Right lung (tissue), 5 donors: ENCODE measurements around the gene TEX36. TPM values are rescaled to one million over a fixed set of nuclear protein-coding genes. Genes with fewer than 3 reads are reported as not detected.
A peak's percentile ranks its signal among the peaks of the same experiment; 100 is the strongest.
"Not testable (repeated sequence)": the region's sequence is repeated elsewhere in the genome, so short reads cannot be mapped to it uniquely, and the experiment has no call there.

Source experiments
- DNase-seq, 2 donors: peaks; one replicate each; pipeline ENCODE4 v3.0.0-alpha.2; 2013
- polyA plus RNA-seq, 5 donors: library from polyadenylated mRNA; unstranded; fragments of 120-200 nt; gene quantifications; one replicate each; pipeline versions ENCODE4 v1.2.1 to v1.2.3, GENCODE V29; 2013; ENCODE audit warnings: inconsistent platforms in 1 of 5, low replicate concordance in 1 of 5; ENCODE audit not compliant: insufficient read length in 5 of 5, insufficient read depth in 1 of 5

Gene TEX36
- polyA plus RNA-seq, 5 donors: not detected

DNA sequence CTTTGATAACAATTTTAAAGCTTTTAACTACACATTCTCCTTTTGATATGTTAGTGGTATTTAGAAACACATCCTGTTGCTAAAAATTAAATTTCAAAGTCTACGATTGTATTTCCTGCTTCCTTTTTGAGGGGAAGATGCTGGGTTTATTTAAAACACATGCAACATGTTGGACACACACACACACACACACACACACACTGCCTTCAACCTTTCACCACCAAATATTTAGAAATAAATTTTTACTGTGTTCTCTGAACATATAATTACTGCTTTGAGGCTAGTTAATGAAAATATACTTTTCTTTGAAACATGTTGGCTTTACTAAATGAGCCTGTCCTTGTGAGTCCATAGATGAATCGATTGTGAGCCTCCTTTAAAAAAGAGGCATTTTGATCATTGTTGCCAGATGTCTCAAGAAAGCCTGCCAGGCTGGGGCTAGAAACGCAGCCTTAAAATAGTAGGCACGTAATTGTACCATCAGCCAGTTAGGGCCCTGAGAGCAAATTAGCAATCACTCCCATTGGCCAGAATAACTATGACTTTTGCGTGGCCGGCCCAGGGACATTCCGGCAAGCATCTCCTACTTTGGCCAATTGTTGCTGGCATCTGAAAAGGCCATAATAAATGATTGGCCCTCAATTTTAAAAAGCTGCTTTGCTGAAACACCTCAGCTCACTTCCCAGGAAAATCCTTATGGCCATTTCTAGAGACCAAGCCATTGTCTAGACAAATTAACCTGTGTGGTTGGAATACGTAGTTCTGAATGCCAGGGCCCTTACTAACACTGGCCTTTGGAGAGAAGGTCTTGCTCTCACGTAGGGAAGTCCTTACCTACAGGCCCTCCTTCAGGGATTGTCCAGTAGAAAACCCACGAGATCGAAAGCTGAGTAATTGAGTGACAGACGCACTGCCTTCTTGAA lies 9.9 kb upstream of the TEX36 start:
- DNase-seq: no peak

DNA sequence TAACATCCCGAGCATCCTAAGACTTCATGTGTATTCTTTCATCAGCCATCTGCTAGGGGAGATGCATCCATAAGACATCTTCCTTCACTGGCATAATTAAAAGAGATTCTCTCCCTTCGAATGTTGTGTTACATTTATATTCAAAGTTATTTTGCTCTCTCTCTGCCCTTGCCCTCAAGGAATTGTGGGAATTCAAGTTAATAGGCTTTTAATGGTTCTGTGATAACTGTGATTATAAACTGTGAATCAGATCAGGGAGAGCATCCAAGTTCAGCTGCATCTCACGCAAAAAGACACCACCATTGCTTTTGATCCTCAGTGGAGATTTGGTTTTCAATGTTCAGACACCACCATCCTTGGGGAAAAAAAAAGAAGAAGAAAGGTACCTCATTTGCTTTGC lies 9.2 kb upstream of the TEX36 start:
- DNase-seq: no peak

DNA sequence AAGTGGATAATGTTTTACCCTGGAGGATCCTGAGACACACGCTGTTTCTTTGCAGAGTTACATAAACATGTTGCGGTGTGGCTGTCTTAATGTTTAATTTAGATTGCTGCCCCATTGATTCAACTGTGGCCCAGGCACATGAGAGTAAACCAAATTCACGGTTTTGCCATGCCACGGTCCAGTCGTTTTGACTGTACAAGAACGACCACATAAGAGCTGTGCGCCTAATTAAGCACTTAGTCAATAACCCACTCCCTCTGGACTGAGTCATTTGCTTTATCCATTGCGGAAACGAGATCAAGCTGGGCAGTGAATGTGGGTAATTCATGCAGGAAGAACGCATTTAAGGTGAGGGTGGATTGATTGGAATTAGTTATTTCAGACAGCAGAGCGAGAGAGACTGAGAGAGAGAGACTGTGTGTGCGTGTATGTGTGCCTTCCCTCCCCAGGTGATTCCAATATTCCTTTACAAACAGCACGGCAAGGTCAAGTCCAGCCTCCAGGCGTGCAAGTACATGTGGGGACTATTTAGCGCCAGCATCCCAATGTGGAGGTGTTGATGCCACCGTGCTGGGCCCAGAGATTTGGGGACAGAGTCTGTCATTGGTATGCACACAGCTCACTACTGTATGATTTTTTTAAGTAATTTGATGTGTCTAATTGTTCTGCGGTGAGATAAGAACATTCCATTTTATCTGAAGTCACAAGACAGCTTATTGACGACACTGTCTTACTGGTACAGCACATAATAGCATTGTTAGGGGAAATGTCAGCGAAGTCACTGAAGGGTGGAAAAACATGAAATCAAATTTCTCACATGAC lies 8.4 kb upstream of the TEX36 start:
- DNase-seq: no peak

DNA sequence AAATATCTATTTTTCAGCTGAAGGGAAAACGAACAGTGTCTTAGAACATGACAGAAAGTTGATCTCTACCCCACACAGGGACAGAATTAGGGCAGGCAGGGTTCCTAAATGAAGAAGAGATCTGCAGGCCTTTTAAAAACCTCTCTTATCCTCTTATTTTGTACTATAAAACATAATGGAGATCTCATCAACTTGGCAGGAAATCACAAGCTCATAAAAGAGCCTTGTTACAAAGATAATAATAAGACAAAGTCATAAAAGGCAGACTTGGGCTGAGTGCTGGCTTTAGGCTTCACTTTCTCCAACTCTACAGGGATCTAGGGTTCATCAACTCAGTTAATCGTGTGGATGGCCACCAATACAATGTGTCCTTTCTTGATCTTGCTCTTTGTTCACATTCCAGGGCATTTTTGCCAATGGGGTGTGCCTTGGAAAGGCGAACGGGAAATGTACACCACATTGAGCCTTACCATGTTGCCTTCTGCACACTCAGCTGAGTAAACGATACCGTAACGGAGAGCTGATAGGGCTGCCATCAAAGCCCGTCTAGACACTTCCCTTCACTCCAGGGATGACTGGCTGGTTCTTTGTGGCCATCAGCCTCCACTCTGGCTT lies 7.1 kb upstream of the TEX36 start:
- DNase-seq: no peak

DNA sequence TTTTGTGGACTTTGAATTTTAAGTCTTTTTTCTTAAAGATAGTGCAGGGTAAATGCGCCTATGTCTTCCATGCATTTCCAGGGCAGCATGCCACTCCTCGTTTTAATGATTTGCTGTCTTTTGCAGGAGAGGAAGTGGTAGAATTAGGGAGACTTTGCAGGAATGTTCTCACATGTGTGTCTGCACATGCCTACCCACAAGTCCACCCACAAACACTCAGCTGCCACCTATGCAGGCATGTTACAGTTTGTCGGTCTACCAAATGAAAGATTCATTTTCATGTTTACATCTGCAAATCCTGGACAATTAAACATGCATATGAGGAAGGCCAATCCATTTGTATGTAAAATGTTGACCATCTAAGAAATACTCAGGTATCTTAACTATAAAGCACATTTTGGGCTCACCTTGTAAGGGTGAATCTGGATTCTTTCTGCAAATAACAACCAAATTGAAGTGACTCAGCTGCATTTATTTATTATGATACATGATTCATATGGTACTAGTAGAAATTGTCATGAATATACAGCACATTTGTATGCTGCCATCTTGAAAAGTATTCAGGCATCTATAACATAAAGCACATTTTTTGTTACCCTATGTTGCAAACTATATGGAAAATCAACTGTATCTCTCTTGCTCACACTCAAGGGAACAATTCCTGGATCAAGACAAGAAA lies 4.7 kb upstream of the TEX36 start:
- DNase-seq: no peak

DNA sequence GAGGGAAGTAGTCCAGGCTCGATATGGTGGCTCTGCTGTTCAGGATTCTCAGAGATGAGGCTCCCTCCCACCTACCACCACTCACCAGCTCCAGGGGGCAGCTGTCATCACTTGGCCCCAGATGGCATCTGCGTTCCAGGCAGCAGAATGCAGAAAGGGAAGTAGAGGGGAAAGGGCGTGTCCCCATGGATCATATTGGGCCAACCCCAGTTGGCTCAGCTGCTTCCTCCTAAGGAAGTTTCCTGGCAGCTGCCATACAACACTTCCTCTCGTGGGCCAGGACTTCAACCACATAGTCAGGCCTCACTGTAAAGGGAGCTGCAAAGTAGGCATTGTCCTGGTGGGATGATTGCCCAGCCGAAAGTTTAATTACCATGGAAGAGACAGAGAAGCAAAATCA lies 1.6 kb upstream of the TEX36 start:
- no peak for DNase-seq

DNA sequence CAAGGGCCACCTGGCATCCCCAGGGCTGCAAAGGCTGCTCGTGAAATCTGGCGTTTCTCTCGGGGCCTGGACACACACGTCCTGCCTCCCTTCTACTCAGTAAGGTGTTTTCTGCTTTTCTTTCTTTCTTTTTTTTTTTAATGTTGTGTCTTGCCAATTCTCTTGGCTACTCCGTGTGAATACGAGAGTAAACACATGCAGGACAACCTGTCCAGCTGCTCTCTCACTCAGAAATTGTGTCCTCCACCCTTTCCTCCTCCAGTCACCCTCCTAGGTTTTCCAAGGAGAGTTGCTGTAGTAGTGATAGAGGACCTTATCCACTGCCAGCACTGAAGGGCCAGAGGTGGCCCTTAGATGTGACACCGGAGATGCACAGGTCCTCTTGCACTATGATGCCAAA lies 858 bp upstream of the TEX36 start:
- no peak for DNase-seq

DNA sequence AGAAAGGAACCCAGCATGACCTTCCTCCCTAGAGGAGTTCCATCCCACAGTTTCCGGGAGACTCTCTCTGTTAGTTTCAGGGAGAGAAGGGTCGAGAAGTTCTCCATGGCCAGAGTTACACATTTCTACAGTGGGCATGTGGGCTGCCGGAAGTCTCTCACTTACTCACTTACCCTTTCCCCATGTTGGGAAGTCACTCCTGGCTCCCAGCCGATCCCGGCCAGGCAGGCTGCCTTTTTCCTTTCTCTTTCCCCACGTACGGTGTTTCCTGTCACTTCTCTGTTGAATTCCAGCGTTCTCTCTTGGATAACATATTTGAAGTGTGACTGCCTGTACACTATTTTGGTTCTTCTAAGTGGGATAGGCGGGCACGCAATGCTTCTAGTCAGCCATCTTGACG lies 3.5 kb downstream of the TEX36 start:
- DNase-seq: no peak

DNA sequence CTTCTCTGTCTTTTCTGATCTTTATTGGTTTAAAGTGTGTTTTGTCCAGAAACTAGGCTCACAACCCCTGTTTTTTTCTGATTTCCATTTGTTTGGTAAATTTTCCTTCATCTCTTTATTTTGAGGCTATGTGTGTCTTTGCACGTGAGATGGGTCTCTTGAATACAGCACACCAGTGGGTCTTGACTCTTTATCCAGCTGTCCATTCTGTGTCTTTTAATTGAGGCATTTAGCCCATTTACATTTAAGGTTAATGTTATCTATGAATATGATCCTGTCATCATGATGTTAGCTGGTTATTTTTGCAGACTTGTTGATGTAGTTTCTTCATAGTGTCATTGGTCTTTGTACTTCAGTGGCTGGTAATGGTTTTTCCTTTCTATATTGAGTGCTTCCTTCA lies 10.1 kb downstream of the TEX36 start:
- DNase-seq: no peak

DNA sequence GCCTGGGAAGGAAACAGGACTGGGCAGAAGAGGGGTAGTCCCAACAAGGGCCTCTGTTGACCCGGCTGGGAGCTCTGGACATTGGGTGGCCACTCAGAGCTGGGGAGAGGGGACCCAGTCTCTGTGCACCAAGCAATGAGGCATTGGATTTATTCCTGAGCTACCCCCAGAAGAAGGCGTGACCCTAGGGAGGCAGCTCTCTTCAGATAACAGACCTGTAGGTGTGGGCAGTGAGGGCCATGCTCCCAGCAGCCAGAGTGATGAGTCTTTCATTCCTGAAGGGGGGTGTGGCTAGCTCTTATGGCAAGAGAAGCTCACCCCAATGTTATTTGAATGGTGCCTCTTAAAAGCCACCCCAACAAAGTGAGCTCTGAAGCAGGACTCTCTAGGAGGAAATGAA lies 20.4 kb downstream of the TEX36 start:
- DNase-seq: no peak

DNA sequence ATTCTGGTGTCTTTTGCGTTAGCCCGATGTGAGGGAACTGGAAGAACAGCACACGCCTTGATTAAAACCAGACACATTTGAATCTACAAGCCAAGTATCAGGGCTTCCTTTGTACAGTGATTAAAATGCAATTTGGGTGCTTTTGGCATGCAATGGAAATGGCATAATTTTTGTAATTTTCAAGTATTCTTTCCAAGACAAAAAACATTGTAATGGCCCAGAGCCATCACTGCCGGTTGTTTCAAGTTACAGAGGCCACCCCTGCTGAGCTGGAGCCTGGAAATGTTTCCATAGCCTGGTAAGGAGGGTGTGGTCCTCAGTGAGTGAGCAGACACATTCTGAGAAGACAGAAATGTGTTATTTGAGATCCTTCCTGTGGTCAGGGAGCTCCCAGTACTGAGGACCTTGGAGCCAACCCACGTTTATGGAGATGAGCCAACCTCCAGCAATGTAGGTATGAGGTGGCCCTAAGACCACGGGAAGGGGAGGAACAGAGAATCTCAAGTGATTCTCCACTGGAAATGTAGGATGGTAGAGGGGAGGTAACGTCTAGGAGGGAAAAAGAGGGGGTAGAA lies 20.9 kb downstream of the TEX36 start:
- peak; percentile 30 to 38 for DNase-seq

DNA sequence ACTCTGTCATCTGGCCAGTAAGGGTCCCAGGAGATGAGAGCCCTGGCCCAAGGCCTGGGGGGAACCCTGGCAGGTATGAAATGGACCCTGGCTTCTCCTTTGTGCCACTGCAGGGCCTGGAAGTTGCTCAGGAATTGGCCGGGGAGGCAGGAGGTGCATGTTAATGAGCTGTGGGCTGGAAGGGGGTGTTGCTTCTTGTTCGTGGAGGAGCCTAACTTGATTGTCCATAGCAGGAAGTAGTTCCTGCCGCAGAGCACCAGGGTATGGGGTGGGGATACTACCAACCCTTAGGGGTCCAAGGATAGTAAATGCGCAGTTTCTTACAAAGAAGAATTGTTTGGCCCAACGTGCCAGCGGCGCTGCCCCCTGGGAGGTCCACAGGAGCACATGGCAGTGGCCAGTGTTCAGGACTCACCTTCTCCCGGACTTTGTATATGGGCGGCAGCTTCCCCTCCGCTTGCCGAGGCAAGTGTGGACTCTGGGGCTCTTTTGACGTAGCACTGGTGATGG lies 21.5 kb downstream of the TEX36 start:
- no peak for DNase-seq

DNA sequence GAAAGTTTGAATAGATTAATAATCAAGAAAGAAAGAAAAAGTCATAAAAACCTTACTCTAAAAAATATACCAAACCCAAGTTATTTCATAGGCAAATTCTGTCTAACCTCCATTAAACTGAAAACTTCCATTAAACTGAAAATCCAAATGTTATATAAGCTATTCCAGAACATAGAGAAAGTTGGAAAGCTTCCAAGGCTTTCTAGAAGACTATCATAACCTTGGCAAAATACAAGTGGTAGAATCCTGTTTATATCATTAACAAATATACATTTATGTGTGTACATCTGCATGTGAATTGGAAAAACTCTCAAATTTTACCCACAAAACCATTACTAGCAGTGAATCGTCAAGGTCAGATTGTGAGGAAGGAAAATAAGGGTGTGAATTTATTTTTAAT lies 23.9 kb downstream of the TEX36 start:
- no peak for DNase-seq

DNA sequence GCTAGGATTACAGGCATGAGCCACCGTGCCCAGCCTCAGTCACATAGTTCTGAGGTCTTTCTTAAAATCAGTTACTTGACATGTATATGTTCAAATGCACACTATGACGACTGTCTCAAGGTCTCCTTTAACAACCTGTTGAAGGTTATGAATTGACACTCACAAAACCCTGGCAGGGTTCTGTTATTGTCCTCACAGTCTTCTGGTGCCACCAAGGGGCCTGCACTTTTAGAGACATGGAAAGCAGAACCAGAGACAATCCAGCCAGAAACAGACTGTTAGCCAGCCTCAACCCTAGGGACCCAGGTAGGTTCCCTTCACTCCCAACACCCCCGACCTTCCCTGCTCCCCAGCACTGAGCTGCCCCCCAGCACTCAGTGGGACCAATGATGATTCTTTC lies 26.4 kb downstream of the TEX36 start:
- no peak for DNase-seq

DNA sequence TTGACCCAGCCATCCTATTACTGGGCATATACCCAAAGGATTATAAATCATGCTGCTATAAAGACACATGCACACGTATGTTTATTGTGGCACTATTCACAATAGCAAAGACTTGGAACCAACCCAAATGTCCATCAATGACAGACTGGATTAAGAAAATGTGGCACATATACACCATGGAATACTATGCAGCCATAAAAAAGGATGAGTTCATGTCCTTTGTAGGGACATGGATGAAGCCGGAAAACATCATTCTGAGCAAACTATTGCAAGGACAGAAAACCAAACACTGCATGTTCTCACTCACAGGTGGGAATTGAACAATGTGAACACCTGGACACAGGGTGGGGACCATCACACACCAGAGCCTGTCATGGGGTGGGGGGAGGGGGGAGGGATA lies 29.9 kb downstream of the TEX36 start:
- not testable (repeated sequence) for DNase-seq

DNA sequence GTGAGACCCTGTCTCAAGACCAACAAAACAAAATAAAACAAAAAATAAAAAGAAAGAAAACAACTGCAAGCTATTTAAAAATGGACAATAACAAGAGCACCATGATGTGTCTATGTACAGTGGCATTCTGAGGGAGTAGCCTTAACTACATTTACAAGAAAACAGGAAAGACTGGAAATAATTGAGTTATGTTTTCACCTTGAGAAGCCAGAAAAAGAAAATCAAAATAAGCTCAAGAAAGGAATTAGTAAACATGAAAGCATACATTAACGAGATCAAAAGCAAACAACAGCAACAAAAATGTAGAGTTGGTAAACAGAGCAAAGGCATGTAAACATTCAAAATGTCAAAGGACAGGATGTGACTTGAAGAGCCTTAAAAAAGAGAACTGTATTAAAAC lies 36.7 kb downstream of the TEX36 start:
- DNase-seq: no peak

DNA sequence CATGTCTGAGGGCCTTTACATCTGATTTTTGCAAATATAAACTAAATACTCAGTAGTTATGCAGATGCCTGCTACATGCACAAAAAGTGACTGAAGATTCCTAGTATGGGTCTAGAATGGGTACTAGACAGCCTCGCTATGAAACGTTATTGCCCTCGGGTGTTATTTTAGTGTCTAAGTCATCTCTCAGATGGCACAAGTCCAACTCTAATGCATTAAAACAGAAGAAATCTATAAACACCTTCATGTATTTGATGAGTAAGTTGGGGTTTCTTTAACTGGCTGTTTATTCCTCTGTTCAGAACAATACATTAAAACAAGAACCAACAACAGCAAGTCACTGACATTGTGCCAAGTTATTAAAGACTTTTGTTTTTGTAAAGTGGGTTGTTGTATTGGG lies 41.6 kb downstream of the TEX36 start:
- no peak for DNase-seq

DNA sequence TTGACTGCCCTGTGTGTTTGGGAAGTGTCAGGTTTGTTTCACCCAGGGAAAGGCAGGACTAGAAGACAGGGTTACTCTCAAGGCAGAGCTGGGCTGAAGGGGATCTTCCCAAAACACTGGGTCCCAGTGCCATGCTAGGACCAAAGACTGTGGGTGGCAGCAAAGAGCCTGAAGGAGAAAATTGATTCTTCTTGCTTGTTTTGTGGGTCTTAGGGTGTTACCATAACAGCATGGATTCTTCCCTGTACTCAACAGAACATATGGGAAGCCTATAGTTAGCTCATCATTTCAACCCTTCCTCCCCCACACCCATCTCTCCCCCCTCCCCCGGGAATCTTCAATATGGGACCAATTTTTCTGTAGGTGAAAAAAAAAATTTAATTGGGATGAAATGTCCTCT lies 42.3 kb downstream of the TEX36 start:
- no peak for DNase-seq

DNA sequence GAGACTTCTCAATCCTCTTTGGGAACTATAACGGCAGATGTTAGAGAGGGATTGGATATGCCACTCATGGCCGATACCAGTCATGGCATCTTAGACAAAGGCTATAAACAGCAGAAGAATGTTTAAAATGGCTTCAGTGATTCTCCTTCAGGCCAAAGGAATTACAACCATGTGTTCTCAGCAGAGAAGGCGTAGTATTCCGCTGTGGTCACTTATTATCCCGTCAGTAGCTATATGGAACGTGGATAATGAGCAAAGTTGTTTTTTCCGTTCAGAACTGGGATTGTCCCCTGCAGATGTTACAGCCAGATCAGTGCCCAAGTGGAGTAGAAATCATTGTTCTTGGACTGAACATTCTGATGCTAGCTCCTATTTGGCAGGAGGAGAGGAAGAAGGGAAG lies 43.1 kb downstream of the TEX36 start:
- no peak for DNase-seq

DNA sequence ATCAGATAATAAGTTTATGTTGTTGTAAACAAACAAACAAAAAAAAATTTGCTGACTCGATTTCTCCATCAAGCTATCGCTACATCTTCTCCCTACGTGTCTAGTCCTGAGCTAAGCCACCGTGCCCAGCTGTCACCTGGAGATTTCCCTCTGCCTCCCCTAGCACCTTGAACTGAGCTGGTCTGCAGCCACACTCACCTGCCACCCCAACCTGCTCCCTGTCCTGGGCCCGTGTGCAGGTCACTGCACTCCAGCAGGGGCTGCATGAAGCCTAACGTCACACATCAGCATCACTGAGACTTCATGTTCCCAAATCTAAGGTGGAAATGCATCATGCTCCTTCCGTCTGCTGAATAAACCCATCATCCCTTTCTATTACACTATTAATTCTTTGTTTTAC lies 44.4 kb downstream of the TEX36 start:
- DNase-seq: no peak

DNA sequence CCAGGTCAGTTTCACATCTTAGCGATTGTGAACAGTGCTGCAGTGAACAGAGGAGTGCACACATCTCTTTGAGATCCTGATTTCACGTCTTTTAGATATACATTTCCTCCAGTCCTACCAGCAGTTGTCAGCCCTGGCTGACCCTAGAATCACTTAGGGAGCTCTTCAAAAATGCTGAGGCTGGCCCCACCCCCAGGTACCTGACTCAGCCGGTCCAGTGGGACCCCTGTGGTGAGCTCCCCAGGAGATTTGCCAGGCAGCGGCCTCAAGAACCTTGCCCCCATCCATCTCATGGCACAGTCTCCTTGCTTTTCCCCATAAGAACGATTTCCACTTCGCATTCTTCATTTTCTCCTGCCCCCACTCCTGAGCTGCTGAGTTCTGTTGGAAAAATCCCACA lies 45.5 kb downstream of the TEX36 start:
- no peak for DNase-seq

DNA sequence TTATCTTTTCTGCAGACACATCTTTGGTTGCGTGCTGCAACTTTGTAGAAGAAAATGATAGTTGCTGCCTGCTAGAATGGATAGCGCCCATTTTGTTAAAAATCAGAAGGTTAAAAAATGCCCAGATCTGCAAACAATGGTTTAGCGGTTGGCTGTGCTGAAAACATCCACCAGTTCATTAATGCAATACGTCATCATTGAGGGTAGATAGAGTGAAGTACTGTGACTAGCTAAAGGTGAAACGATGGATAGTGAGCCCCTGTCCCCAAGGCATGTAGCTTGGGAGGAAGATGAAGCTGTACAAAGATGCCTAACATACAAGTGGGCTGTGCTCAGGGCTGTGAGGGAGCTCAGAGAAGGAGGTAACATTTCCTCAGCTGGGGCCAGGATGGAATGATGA lies 48.4 kb downstream of the TEX36 start:
- no peak for DNase-seq
